ENCODE data around the gene PKNOX1. TPM values are rescaled to one million over a fixed set of nuclear protein-coding genes. Genes with fewer than 3 reads are reported as not detected.

PKNOX1 gene
- 12.7 TPM for total RNA-seq (2021; ENCODE audit: unreplicated experiment)
- polyA plus RNA-seq (2012), result 13.5 and 14.2 TPM in 2 replicates
- percentile 59 among the genes with signal in this experiment for Bru-seq, nascent RNA
- percentile 62 among the genes with signal in this experiment for BruChase-seq, experiment 1, labeled RNA remaining after a 6-hour chase
- percentile 59 among the genes with signal in this experiment for BruChase-seq, experiment 2, labeled RNA remaining after a 2-hour chase
- long read RNA-seq, full-length matches to known transcripts, result 6 of 17 reads
- long read RNA-seq, partial matches to known transcripts, result 2 of 17 reads
- long read RNA-seq, other reads (novel, unspliced or antisense), result 9 of 17 reads

DNA sequence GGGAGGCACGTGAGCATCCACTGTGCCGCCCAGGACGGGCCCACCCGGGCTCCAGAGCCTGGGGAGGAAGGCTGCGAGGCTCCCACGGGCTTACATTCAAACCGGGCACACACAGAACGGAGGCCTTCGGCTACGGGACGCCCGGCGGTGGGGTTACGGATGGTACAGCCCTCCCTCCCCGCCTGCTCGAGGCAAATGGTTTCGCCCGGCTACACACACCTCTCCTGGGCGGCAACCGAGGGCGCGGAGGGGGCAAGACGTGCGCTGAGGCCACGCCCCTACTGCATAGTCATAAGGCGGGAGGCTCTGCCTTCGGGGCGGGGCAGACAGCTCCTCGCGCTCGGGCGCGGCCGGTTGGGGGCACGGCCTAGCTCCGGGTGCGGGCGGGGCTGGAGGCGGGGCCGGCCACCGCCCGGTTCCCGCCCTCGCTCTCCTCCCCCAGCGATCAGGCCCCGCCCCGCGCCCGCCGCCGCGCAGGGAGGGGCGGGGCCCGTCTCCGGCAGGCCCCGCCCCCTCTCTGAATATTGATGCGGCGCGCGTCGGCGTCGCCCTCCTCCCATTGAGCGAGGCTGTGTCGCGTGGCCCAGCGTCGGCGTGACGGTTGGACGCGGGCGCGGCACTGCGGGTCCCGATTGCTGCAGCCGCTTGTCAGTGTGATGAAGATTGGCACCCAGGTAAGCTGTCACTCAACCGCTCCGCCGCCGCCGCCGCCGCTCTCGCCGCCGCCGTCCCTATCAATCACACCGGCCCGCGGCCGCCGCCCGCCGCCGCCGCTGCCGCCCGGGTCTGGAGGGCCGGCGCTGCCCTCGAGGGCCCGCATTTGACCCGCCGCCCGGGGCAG lies at the start of gene PKNOX1:
Gene PKNOX1 (plus strand): TSS at position 572 of the 841 bp plus-strand sequence. CDS start 29,820 bp downstream, outside the sequence.
- Histone ChIP-seq H3K9me2 (ENCODE audit: insufficient read depth) (no peaks in the 10 kb centered on the region), H3K4me2 (ENCODE audit: low read length) (peak within 1 kb of the TSS; percentile 95), H3K4me3 (replicated peaks in 1 of 2; ENCODE audit: low read depth in 1 of 2, low read length in 2 of 2) (peak within 1 kb of the TSS; percentile 72 to 81), H4K20me1 (ENCODE audit: insufficient read depth) (no peaks in the 10 kb centered on the region), H3K9ac (ENCODE audit: low read length) (peak within 1 kb of the TSS; percentile 78), H3K36me3 (ENCODE audit: control insufficient read depth in 1 of 2, insufficient read depth in 2 of 2, low read length in 2 of 2) (no peaks in the 10 kb centered on the region), H3K79me2 (ENCODE audit: insufficient read depth, low read length) (peaks cover 26% of the 10 kb centered on the region), H3K4me1 (ENCODE audit: control insufficient read depth in 1 of 2, insufficient read depth in 2 of 2, low read length in 2 of 2) (peaks cover 10 to 22% of the 10 kb centered on the region in 2 experiments; a peak in 3 of 4 replicates), H3K9me3 (ENCODE audit: control insufficient read depth in 1 of 2, insufficient read depth in 1 of 2, low read depth in 1 of 2, low read length in 2 of 2) (no peaks in the 10 kb centered on the region), H3K27me3 (ENCODE audit: insufficient read depth, low read length) (no peaks in the 10 kb centered on the region), H3K27ac (ENCODE audit: low read depth, low read length) (peak within 1 kb of the TSS; percentile 87), H2AFZ (ENCODE audit: low read depth, low read length, poor library complexity, severe bottlenecking) (no peak within 1 kb of the TSS)
- BruUV-seq (replicated peaks), result no TSS peak
- ChIA-PET RAD21 (ENCODE audit: low non-redundant PET in 1 of 2, low total read pairs in 2 of 2, uncharacterized antibody in 2 of 2, unreplicated experiment in 2 of 2) (interaction anchor here in 1 of 2 experiments (0.6 kb wide), 1 partner anchor 51 kb away, joined by 4 read pairs; no protein-coding TSS in a partner anchor), CTCF (no interaction called here), POLR2A (interaction anchor here (0.9 to 1.3 kb wide), 4 partner anchors 11 to 82 kb away, joined by 3 to 7 read pairs (median 4); partner anchors contain the start of gene NDUFV3)
- intact Hi-C loops (cut with micrococcal nuclease), result loop anchor here (1.0 kb wide), 1 partner anchor 19 kb away; no protein-coding TSS in a partner anchor
- ATAC-seq, result peak; percentile 89
- DNase-seq (ENCODE audit: low read depth, low spot score), result peak; percentile 96
- TF ChIP-seq CEBPB (IDR thresholded peaks at IDR 0.05; ENCODE audit: low read depth) (no peak), FOSL1 (IDR thresholded peaks at IDR 0.05; ENCODE audit: low read depth) (no peak), EZH2 (IDR thresholded peaks at IDR 0.05) (no peak), EZH2phosphoT487 (IDR thresholded peaks at IDR 0.05; ENCODE audit: borderline replicate concordance) (no peak), SP1 (IDR thresholded peaks at IDR 0.05; ENCODE audit: low read depth) (no peak), YY1 (IDR thresholded peaks at IDR 0.05; ENCODE audit: extremely low read depth, insufficient replicate concordance, low read depth, low read length) (no peak), EGR1 (IDR thresholded peaks at IDR 0.05; ENCODE audit: low read depth) (no peak), MAX (IDR thresholded peaks at IDR 0.05) (no peak), ELF1 (IDR thresholded peaks at IDR 0.05; ENCODE audit: borderline replicate concordance, low read depth) (no peak), JUND (IDR thresholded peaks at IDR 0.05) (no peak), ZFX (IDR thresholded peaks at IDR 0.05) (no peak), RAD21 (IDR thresholded peaks at IDR 0.05; ENCODE audit: low read depth) (no peak), CTCF (IDR thresholded peaks at IDR 0.05 in 2 of 3, conservative IDR thresholded peaks at IDR 0.05 in 1 of 3; ENCODE audit: borderline replicate concordance in 1 of 3, insufficient read depth in 1 of 3, low read depth in 2 of 3, low read length in 2 of 3) (no peak), POLR2A (IDR thresholded peaks at IDR 0.05; ENCODE audit: borderline replicate concordance, extremely low read depth, insufficient read depth, insufficient read length) (peak; percentile 31), ZNF274 (IDR thresholded peaks at IDR 0.05; ENCODE audit: low read depth, low read length) (no peak), SRF (IDR thresholded peaks at IDR 0.05; ENCODE audit: low read depth) (no peak), POLR2AphosphoS5 (IDR thresholded peaks at IDR 0.05; ENCODE audit: low read depth, low read length) (peak; percentile 64), CBX3 (IDR thresholded peaks at IDR 0.05; ENCODE audit: low read depth) (no peak), SIN3A (IDR thresholded peaks at IDR 0.05; ENCODE audit: low read depth) (no peak)
- TF ChIP-seq, protein P1, sequence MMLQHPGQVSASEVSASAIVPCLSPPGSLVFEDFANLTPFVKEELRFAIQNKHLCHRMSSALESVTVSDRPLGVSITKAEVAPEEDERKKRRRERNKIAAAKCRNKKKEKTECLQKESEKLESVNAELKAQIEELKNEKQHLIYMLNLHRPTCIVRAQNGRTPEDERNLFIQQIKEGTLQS (IDR thresholded peaks at IDR 0.05), result no peak
- TF ChIP-seq, protein P2, sequence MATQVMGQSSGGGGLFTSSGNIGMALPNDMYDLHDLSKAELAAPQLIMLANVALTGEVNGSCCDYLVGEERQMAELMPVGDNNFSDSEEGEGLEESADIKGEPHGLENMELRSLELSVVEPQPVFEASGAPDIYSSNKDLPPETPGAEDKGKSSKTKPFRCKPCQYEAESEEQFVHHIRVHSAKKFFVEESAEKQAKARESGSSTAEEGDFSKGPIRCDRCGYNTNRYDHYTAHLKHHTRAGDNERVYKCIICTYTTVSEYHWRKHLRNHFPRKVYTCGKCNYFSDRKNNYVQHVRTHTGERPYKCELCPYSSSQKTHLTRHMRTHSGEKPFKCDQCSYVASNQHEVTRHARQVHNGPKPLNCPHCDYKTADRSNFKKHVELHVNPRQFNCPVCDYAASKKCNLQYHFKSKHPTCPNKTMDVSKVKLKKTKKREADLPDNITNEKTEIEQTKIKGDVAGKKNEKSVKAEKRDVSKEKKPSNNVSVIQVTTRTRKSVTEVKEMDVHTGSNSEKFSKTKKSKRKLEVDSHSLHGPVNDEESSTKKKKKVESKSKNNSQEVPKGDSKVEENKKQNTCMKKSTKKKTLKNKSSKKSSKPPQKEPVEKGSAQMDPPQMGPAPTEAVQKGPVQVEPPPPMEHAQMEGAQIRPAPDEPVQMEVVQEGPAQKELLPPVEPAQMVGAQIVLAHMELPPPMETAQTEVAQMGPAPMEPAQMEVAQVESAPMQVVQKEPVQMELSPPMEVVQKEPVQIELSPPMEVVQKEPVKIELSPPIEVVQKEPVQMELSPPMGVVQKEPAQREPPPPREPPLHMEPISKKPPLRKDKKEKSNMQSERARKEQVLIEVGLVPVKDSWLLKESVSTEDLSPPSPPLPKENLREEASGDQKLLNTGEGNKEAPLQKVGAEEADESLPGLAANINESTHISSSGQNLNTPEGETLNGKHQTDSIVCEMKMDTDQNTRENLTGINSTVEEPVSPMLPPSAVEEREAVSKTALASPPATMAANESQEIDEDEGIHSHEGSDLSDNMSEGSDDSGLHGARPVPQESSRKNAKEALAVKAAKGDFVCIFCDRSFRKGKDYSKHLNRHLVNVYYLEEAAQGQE (IDR thresholded peaks at IDR 0.05; ENCODE audit: low read depth), result no peak

All from HCT116 (cell line).